OCI-LY3 (cell line): ENCODE data around the gene MDFIC2.
A peak's percentile ranks its signal among the peaks of the same experiment; 100 is the strongest.

Source experiments
- H2AFZ ChIP-seq: fragments of 200-600, 300-600 bp; shearing (Covaris generic); 2 replicates; pipeline ENCODE4 v1.6.0; 2014; ENCODE audit warnings: antibody characterized with exemption, low read depth, low read length
- H3K27ac ChIP-seq: fragments of 200-600, 300-600 bp; sonication (generic); 2 replicates; pipeline ENCODE4 v1.5.1; 2014; ENCODE audit warnings: mild to moderate bottlenecking, low read length, moderate library complexity, mixed read lengths
- H3K27me3 ChIP-seq: fragments of 200-600, 300-600 bp; sonication (generic); 2 replicates; pipeline ENCODE4 v1.6.1; 2014; ENCODE audit warnings: low read depth, low read length, mixed read lengths
- H3K36me3 ChIP-seq: fragments of 200-600, 300-600 bp; sonication (generic); replicated peaks from 2 replicates; pipeline ENCODE3; 2014; ENCODE audit warnings: low read depth, low read length, mixed read lengths
- H3K4me1 ChIP-seq: fragments of 300-600, 200-600 bp; sonication (generic); 2 replicates; pipeline ENCODE4 v1.6.1; 2014; ENCODE audit warnings: low read length, mixed read lengths
- H3K4me2 ChIP-seq: fragments of 200-600, 300-600 bp; sonication (generic); 2 replicates; pipeline ENCODE4 v1.6.1; 2014; ENCODE audit warnings: low read length, mixed read lengths
- H3K4me3 ChIP-seq: fragments of 300-600, 200-600 bp; sonication (generic); 2 replicates; pipeline ENCODE4 v1.5.1; 2014; ENCODE audit warnings: antibody characterized with exemption, mild to moderate bottlenecking, low read length, moderate library complexity
- H3K79me2 ChIP-seq: fragments of 300-600, 200-600 bp; shearing (Covaris generic); 2 replicates; pipeline ENCODE4 v1.6.1; 2014; ENCODE audit warnings: mild to moderate bottlenecking, low read length, mixed read lengths
- H3K9ac ChIP-seq: fragments of 300-600, 200-600 bp; shearing (Covaris generic); 2 replicates; pipeline ENCODE4 v1.6.0; 2014; ENCODE audit warnings: mild to moderate bottlenecking, low read length, moderate library complexity
- H3K9me3 ChIP-seq: fragments of 200-600, 300-600 bp; shearing (Covaris generic); 2 replicates; pipeline ENCODE4 v1.6.1; 2014; ENCODE audit warnings: low read length, mixed read lengths; ENCODE audit not compliant: insufficient read depth
- H4K20me1 ChIP-seq: fragments of 200-600, 300-600 bp; sonication (generic); 2 replicates; pipeline ENCODE4 v1.6.1; 2016; ENCODE audit warnings: low read length, mixed read lengths; ENCODE audit not compliant: insufficient read depth
- CTCF ChIP-seq: fragments of 200-600, 300-600 bp; sonication (generic); IDR thresholded peaks from 2 replicates; pipeline ENCODE4 v1.5.1; 2014; ENCODE audit warnings: antibody characterized with exemption, low read length, low read depth
- EZH2phosphoT487 ChIP-seq: fragments of 200-600 bp; shearing (Covaris generic); IDR thresholded peaks from 2 replicates; pipeline ENCODE4 v1.6.1; 2018; ENCODE audit warnings: antibody characterized with exemption, mixed run types, low read depth

MDFIC2 gene

GRCh38 chr3:70310809-70311208 lies 1.6 kb downstream of the MDFIC2 start:
- H3K9ac ChIP-seq: no peak overlapping the region
- no peaks in the 10 kb centered on the region for H3K79me2 ChIP-seq
- no peak overlapping the region for H3K27ac ChIP-seq
- no peaks in the 10 kb centered on the region for H4K20me1 ChIP-seq
- H3K4me2 ChIP-seq: no peak overlapping the region
- H3K27me3 ChIP-seq: no peaks in the 10 kb centered on the region
- 0 out of 2 replicates have a peak, but pooled peaks cover 4% of the 10 kb centered on the region for H3K4me1 ChIP-seq
- TF ChIP-seq EZH2phosphoT487: no peak
- TF ChIP-seq CTCF: no peak
- no peak overlapping the region for H2AFZ ChIP-seq
- H3K4me3 ChIP-seq: no peak overlapping the region
- no peaks in the 10 kb centered on the region for H3K9me3 ChIP-seq
- H3K36me3 ChIP-seq: no peaks in the 10 kb centered on the region

GRCh38 chr3:70309591-70309990 lies 2.8 kb downstream of the MDFIC2 start:
- Histone ChIP-seq H3K9me3 (no peaks in the 10 kb centered on the region), H3K4me3 (no peak overlapping the region), H3K27ac (no peak overlapping the region), H3K4me1 (0 out of 2 replicates have a peak, but pooled peaks cover 4% of the 10 kb centered on the region), H4K20me1 (no peaks in the 10 kb centered on the region), H3K36me3 (no peaks in the 10 kb centered on the region), H3K9ac (no peak overlapping the region), H3K27me3 (no peaks in the 10 kb centered on the region), H2AFZ (no peak overlapping the region), H3K4me2 (no peak overlapping the region), H3K79me2 (no peaks in the 10 kb centered on the region)
- TF ChIP-seq EZH2phosphoT487 (no peak), CTCF (no peak)

GRCh38 chr3:70308760-70309159 lies 3.7 kb downstream of the MDFIC2 start:
- no peaks in the 10 kb centered on the region for H3K36me3 ChIP-seq
- H3K4me1 ChIP-seq: 0 out of 2 replicates have a peak, but pooled peaks cover 4% of the 10 kb centered on the region
- H3K9ac ChIP-seq: no peak overlapping the region
- no peaks in the 10 kb centered on the region for H3K79me2 ChIP-seq
- no peaks in the 10 kb centered on the region for H3K9me3 ChIP-seq
- H2AFZ ChIP-seq: 0 out of 2 replicates have a peak overlapping the region, but pooled peaks have one; percentile 32
- TF ChIP-seq EZH2phosphoT487 (no peak), CTCF (peak; percentile 77)
- no peaks in the 10 kb centered on the region for H4K20me1 ChIP-seq
- H3K27me3 ChIP-seq: no peaks in the 10 kb centered on the region
- H3K27ac ChIP-seq: no peak overlapping the region
- no peak overlapping the region for H3K4me3 ChIP-seq
- H3K4me2 ChIP-seq: peak overlapping the region; percentile 29; the same call in 1 of the 2 replicates

- Histone ChIP-seq H3K4me1 (0 out of 2 replicates have a peak, but pooled peaks cover 4% of the 10 kb centered on the region), H3K79me2 (no peaks in the 10 kb centered on the region), H3K27ac (no peak overlapping the region), H2AFZ (no peak overlapping the region), H3K9me3 (no peaks in the 10 kb centered on the region), H3K27me3 (no peaks in the 10 kb centered on the region), H3K36me3 (no peaks in the 10 kb centered on the region), H3K9ac (no peak overlapping the region), H3K4me3 (no peak overlapping the region), H3K4me2 (no peak overlapping the region), H4K20me1 (no peaks in the 10 kb centered on the region)
- TF ChIP-seq CTCF (no peak), EZH2phosphoT487 (no peak)
These were observed 5.7 kb downstream of the MDFIC2 start for GRCh38 chr3:70306736-70307135.
